NB4 (cell line): ENCODE data around the gene RCBTB1.

Experiments used
- CTCF ChIP-seq: IDR thresholded peaks from one replicate; pipeline ENCODE4 v1.5.1; 2012; ENCODE audit warnings: low read depth, low read length
- MAX ChIP-seq: IDR thresholded peaks from 2 replicates; pipeline ENCODE4 v1.6.1; 2011; ENCODE audit warnings: low read depth, low read length
- MYC ChIP-seq: IDR thresholded peaks from 2 replicates; pipeline ENCODE4 v1.6.1; 2011; ENCODE audit warnings: low read depth, low read length
- POLR2A ChIP-seq: IDR thresholded peaks from 2 replicates; pipeline ENCODE4 v1.6.1; 2011; ENCODE audit warnings: mild to moderate bottlenecking; ENCODE audit not compliant: insufficient read length; ENCODE audit errors: extremely low read depth

- no peak for TF ChIP-seq POLR2A
- TF ChIP-seq CTCF = no peak
- no peak for TF ChIP-seq MAX
- no peak for TF ChIP-seq MYC
Observed at GRCh38 chr13:49622174-49622946, 37.0 kb upstream of the RCBTB1 start.
